GM19099 (cell line): ENCODE measurements around the gene BAZ1A.

Experiments
- POLR2A ChIP-seq: IDR thresholded peaks from 3 replicates; pipeline ENCODE4 v1.6.1; 2011; ENCODE audit warnings: low read depth; ENCODE audit not compliant: insufficient read length; ENCODE audit errors: extremely low read depth

BAZ1A gene

DNA sequence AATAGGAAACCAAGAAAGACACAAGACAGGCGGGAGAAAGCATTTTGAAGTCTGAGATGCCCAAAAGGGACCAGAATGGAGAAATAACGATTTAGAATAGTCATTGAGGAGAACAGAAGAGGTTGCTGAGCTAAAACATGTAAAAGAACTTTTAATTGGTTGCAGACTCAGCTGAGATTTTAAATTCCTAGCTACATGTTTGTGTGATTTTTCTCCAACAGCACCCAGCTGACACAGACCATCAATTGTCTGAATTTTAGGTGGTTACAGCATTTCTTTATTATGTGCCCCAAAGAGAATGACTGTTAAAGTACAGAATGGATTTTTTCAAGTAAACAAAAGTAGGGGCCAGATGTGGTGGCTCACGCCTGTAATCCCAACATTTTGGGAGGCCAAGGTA lies 50.3 kb downstream of the BAZ1A start:
- no peak for TF ChIP-seq POLR2A

DNA sequence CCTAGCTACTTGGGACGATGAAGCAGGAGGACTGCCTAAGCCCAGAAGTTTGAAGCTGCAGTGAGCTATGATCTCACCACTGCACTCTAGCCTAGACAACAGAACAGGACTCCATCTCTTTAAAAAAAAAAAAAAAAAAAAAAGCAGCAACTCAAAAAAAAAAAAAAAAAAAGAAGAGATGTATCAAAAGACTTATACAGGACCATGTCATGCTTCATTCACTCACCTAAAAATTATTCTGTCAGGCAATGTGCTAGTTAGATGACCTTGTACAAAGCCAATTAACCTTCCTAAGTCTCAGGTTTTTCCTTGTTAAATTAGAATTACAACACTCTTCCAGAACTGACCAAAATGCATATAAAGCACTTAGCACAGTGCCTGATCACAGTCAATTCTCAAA lies 50.9 kb downstream of the BAZ1A start:
- TF ChIP-seq POLR2A: no peak

DNA sequence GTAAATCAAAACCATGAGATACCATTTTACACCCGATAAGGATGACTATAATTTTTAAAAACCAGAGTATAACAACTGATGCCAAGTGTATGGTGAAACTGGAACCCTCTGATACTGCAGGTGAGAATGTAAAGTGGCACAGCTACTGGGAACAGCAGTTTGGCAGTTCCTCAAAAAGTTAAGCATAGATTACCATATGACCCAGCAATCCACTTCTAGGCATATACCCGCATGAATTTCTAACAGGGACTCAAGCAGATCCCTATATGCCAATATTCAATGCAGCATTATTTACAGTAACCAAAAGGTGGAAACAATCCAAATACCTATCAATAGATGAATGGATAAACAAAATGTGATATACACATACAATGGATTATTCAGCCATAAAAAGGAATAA lies 57.4 kb downstream of the BAZ1A start:
- no peak for TF ChIP-seq POLR2A

DNA sequence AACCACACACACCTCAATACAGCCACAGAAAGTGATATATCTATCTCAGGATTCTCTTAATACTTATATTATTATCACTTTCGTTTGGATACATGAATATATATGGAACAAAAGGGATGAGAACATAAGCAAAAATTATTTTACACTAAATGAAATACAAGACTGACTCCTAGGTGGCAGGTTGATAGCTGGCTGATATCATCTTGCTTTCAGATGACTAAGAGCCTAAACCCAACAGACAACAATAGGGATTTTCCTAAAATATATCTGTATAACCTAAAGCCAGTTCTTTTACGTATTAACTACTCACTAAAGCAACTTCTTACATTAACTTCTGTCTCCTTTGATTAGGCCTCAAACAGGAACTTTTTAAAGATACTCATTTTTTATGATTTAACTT lies 65.1 kb downstream of the BAZ1A start:
- TF ChIP-seq POLR2A: no peak

DNA sequence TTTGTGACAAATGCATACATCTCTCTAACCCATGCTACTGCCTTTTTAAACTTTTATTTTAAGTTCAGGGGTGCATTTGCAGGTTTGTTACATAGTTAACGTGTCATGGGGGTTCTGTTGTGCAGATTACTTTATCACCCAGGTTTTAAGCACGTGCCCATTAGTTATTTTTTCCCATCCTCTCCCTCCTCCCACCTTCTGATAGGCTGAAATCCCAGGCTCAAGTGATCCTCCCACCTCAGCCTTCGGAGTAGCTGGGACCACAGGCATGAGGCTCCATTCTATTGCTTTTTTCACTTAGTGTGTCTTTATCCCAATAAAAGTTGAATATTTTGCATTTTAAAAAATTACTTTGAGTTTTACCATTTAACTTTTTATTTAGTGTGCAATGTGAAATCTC lies 68.9 kb downstream of the BAZ1A start:
- TF ChIP-seq POLR2A: no peak

DNA sequence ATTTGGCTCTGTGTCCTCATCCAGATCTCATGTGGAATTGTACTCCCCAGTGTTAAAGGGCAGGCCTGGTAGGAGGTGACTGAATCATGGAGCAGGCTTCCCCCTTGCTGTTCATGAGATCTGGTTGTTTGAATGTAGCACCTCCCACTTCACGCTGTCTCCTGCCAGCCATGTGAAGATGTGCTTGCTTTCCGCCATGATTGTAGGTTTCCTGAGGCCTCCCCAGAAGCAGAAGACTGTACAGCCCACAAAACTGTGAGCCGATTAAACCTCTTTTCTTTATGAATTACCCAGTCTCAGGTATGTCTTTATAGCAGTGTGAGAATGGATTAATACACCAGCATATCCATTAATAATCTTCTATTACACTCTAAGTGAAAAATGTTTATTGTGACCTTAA lies 70.2 kb downstream of the BAZ1A start:
- TF ChIP-seq POLR2A: no peak

DNA sequence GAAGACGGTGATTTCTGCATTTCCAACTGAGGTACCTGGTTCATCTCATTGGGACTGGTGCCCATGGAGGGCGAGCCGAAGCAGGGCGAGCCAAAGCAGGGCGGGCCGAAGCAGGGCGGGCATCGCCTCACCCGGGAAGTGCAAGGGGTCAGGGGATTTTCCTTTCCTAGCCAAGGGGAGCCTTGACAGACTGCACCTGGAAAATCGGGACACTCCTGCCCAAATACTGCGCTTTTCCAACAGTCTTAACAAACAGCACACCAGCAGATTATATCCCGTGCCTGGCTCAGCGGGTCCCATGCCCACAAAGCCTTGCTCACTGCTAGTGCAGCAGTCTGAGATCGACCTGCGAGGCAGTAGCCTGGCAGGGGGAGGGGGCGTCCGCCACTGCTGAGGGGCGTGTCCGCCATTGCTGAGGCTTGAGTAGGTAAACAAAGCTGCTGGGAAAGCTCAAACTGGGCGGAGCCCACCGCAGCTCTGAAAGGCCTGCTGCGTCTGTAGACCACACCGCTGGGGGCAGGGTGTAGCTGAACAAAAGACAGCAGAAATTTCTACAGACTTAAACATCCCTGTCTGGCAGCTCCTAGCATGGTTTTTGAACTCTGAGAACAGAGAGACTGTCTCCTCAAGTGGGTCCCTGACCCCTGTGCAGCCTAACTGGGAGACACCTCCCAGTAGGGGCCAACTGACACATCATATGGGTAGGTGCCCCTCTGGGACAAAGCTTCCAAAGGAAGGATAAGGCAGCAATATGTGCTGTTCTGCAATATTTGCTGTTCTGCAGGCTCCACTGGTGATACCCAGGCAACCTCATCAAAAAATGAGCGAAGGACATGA lies 77.2 kb downstream of the BAZ1A start:
- TF ChIP-seq POLR2A: no peak

DNA sequence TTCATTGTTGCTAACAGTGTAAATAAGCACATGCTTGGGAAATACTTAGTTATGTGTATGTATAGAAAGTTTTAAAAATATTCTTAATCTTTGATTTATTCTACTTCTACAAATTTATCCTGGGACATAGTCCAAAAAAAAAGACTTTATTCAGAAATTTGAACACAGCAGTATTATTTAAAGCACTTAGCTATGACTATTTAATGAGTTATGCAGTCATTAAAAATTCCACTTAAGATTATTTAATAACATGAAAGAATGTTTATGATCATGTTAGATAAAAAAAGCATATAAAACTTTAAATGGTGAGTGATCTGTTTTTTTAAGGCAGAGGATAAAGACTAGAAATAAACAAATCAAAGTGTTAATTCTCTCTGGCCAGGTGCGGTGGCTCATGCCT lies 78.3 kb downstream of the BAZ1A start:
- TF ChIP-seq POLR2A: no peak

DNA sequence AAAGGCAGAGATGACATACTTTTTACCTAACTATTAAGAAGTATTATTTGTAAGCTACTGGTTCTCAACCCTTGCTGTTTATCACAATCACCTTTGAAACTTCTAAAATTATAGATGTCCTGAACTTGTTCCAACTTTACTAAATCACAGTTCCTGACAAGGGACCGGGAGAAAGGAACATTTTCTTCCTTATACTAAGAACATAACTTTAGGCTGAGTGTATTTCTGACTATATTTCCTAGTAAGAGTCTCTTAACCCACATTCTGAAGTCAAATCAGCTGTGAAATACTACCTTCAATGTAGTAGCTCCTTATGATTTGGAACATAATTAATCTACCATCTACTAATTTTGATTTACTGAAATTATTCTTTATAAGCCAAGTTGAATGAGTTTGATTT lies 80.2 kb downstream of the BAZ1A start:
- no peak for TF ChIP-seq POLR2A

DNA sequence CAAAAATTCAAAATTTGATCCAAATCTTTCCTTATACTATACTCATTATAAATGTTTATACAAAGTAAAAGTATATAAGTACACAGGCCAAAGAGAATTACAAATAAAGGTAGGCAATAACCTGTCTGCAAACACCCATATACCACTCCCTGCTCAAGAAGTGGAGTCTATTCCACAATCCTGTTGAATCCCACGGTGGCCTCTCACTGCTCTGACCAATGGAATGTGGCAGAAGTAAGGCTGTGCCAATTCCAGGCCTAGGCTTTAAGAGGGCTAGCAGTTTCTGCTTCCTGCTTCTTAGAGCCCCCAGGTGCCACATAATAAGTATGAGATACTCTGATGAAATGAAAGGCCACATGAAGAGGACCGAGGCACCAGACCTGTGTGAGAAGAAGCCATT lies 80.9 kb downstream of the BAZ1A start:
- TF ChIP-seq POLR2A: no peak

DNA sequence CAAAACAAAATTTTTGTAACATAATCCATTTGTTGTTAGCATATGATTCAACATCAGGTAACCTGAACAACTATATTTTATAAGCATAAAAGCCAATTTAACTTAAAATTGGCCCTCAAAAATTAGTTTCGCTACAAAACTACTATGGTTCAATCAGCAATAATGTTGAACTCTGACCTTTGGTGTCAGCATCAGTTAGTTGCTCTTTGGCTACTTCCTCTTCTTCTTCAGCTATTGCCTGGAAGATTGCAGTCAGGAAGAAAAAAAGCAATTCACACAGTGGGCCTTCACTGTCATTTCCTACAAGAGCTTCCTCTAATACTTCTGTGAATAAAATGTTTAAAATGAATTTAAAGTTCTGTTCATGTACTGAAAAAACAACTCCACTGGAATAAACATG lies 82.6 kb downstream of the BAZ1A start:
- TF ChIP-seq POLR2A: no peak

DNA sequence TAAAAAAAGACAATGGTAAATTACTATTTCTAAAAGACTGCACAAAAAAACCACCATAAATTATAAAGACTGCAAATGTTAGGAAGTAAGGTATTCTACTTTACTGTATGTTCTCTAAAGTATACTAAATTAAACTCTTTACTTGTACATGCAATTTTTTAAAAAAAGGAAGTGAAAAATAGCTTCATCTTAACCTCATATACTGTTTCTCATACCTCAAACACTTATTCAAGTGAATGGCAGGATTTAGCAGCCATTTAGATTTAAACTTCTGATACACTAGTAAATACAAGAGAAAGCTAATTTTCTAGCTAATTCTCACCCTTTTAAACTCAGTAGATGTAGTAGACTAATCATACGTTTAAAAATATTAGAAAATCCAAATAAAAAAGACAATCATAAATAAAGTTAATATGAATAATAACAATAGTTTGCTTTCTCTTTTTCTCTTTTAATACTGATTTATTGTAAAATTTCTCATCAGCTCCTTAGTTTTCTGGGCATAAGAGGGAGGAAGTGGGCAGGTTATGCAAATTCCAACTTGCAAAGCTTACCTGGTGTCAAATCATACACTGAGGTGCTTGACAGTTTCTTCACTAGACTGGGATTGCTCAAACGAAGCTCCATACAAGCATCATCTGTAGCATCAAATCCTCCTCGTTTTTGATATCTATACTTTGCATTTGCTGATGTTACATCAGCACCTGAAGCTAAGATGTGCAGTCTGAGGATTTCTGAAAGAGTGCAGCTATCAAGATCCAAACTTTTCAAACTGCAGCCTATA lies 89.7 kb downstream of the BAZ1A start:
- no peak for TF ChIP-seq POLR2A

DNA sequence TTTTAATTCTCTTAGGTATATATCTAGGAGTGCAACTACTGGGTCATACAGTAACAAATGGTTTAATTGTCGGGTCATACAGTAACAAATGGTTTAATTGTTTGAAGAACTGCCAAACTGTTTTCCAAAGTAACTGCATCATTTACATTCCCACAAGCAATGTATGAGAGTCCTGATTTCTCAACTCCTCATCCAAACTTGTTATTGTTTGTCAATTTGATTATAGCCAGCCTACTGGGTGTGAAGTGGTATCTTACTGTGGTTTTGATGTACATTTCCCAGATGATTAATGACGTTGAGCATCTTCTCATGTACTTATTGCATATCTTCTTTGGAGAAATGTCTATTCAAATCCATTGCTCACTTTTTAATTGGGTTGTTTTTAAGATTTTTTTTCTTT lies 93.1 kb downstream of the BAZ1A start:
- TF ChIP-seq POLR2A: no peak

DNA sequence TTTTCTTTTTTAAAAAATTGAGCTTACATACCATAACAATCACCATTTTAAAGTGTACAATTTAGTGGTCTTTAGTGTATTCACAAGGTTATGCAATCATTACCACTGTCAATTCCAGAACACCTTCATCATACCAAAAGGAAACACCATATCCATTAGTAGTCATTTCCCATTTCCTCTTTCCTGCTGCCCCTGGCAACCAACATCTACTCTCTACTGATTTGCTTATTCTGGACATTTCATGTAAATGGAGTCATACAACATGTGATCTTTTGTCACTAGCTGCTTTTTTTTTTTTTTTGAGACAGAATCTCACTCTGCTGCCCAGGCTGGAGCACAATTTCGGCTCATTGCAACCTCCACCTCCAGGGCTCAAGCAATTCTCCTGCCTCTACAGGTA lies 93.9 kb downstream of the BAZ1A start:
- TF ChIP-seq POLR2A: no peak

DNA sequence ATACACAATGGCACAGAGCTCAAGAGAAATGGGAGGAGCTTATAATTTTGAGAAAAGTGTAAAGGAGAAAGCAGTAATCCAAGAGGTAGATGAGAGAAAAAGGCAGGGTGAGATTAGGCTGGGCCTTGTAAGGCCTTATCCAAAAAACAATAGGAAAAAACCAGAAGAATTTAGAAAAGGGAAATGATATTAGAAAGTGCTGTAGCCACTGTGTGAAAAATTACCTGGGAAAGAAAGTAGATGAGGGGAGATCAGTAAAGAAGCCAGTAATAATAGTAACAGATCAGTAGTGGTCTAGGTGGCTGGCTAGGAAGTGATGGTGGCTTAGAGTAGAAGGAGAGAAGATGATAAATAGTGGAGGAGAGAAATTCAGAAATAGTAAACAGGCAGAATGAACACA lies 94.5 kb downstream of the BAZ1A start:
- no peak for TF ChIP-seq POLR2A

DNA sequence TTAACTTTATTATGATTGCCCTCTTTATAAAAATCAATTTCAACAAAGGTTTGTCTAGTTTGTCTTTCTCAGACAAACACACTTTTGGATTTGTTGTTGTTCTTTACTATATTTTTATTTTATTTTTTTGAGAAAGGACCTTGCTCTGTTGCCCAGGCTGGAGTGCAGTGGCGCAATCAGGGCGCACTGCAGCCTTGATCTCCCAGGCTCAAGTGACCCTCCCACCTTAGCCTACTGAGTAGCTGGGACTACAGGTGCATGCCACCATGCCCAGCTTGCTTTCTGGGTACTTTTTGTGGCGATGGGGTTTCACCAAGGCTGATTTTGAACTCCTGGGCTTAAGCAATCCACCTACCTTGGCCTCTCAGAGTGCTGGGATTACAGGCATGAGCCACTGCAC lies 96.4 kb downstream of the BAZ1A start:
- no peak for TF ChIP-seq POLR2A

DNA sequence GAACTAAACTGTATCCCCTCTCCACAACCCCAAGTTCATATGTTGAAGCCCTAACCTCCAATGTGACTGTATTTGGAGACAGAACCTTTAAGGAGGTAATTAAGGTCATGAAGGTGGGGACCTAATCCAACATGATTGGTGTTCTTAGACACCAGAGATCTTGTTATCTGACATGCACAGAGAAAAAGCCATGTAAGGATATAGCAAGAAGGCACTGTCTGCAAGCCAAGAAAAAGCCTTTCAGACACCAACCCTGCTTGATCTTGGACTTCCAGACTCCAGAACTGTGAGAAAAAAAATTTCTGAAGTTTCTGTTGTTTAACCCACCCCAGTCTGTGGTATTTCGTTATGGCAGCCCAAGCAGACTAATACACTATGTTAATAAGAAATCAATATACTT lies 98.5 kb downstream of the BAZ1A start:
- no peak for TF ChIP-seq POLR2A

DNA sequence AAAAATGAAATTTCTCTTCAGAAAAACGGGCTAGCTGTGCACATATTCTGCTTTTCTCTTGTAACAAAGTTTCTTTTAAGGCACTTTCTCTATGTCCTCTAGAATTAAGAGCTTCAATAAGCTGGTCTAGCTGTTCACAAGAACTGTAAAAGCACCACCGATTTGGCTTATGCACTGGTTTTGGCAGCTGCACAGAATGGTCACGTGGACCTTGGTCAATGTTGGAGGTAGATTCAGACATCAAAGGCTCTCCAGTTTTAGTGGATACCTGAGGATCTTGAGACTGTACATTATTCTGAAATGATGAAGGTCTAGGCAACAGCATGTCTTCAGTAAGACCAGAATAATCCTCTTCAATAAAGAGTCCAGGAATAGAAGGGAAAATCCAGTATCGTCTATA lies 99.2 kb downstream of the BAZ1A start:
- TF ChIP-seq POLR2A: no peak
